NK-92 treated with Interleukin-12 subunit alpha and Interleukin-12 subunit beta, amount 100 ng/mL, for 24 hours (cell line): ENCODE measurements around the gene TMUB1.

Experiments used
- DNase-seq: peaks from one replicate; lab custom pipeline; 2025; lab: John Stamatoyannopoulos, UW

Gene TMUB1

GRCh38 chr7:151068069-151068773, 15.1 kb downstream of the TMUB1 start:
- DNase-seq = no peak

GRCh38 chr7:151066273-151066974, 16.9 kb downstream of the TMUB1 start:
- no peak for DNase-seq

- DNase-seq = no peak
Observed at GRCh38 chr7:151065516-151065915, 17.8 kb downstream of the TMUB1 start.

- DNase-seq = no peak
Observed at GRCh38 chr7:151064993-151065392, 18.3 kb downstream of the TMUB1 start.

- no peak for DNase-seq
Observed at GRCh38 chr7:151064454-151064853, 18.8 kb downstream of the TMUB1 start.

- DNase-seq = no peak
Observed at GRCh38 chr7:151063212-151063561, 20.1 kb downstream of the TMUB1 start.

GRCh38 chr7:151062399-151063211, 20.7 kb downstream of the TMUB1 start:
- DNase-seq = no peak

- no peak for DNase-seq
Observed at GRCh38 chr7:151062111-151062398, 21.2 kb downstream of the TMUB1 start.

- no peak for DNase-seq
Observed at GRCh38 chr7:151061213-151062110, 21.8 kb downstream of the TMUB1 start.

GRCh38 chr7:151060416-151061212, 22.7 kb downstream of the TMUB1 start:
- DNase-seq = no peak

GRCh38 chr7:151060113-151060415, 23.2 kb downstream of the TMUB1 start:
- DNase-seq = no peak

- DNase-seq = peak; percentile 64
Observed at GRCh38 chr7:151059367-151060112, 23.8 kb downstream of the TMUB1 start, which contains the start of gene SLC4A2. Gene SLC4A2 (plus strand): TSS chr7:151059589. CDS start chr7:151061988, 2,399 bp downstream.

GRCh38 chr7:151058781-151059366, 24.4 kb downstream of the TMUB1 start:
- DNase-seq = no peak

GRCh38 chr7:151057989-151058780, 25.1 kb downstream of the TMUB1 start:
- DNase-seq = peak; percentile 98

GRCh38 chr7:151057506-151057988, 25.7 kb downstream of the TMUB1 start, which contains the start of gene CDK5:
Gene CDK5 (minus strand): TSS chr7:151057897. CDS start chr7:151057848, 49 bp downstream.
- no peak for DNase-seq

GRCh38 chr7:151056666-151057505, 26.4 kb downstream of the TMUB1 start:
- DNase-seq = no peak

- no peak for DNase-seq
Observed at GRCh38 chr7:151056283-151056665, 27.0 kb downstream of the TMUB1 start.

- DNase-seq = no peak
Observed at GRCh38 chr7:151053751-151054150, 29.5 kb downstream of the TMUB1 start.
